ENCODE data around the gene MMP10. TPM values are rescaled to one million over a fixed set of nuclear protein-coding genes. Genes with fewer than 3 reads are reported as not detected.

The MMP10 gene
- total and polyA plus RNA-seq, 4 donors: not detected

GRCh38 chr11:102770191-102770590, 10.2 kb downstream of the MMP10 start:
- Histone ChIP-seq H3K9me3 (ENCODE audit: control insufficient read depth in 4 of 4, low read length in 3 of 4) (no peaks in the 10 kb centered on the region), H3K9ac (ENCODE audit: low read depth in 1 of 2, low read length in 2 of 2) (no peak overlapping the region), H3K36me3 (ENCODE audit: control insufficient read depth in 4 of 4, insufficient read depth in 3 of 4, low read depth in 1 of 4, low read length in 3 of 4) (no peaks in the 10 kb centered on the region), H3K4me1 (ENCODE audit: control insufficient read depth in 4 of 4, insufficient read depth in 4 of 4, low read length in 3 of 4) (no peaks in the 10 kb centered on the region), H3K4me3 (ENCODE audit: low read depth in 1 of 3, low read length in 3 of 3) (no peak overlapping the region), H3K27me3 (ENCODE audit: control insufficient read depth in 4 of 4, insufficient read depth in 4 of 4, low read length in 3 of 4) (peaks cover 0 to 4% (median 0%) of the 10 kb centered on the region in 4 donors), H3K27ac (ENCODE audit: low read depth in 1 of 2, low read length in 2 of 2) (no peak overlapping the region)
- TF ChIP-seq JUND (IDR thresholded peaks at IDR 0.05): no peak
- TF ChIP-seq EGR1 (IDR thresholded peaks at IDR 0.05; ENCODE audit: low read depth in 2 of 2): no peak
- TF ChIP-seq TAF1 (conservative IDR thresholded peaks at IDR 0.05): no peak
- TF ChIP-seq RAD21 (IDR thresholded peaks at IDR 0.05): no peak
- no peak for TF ChIP-seq CTCF (IDR thresholded peaks at IDR 0.05; ENCODE audit: low read depth, low read length, missing input control)
- TF ChIP-seq SP1 (IDR thresholded peaks at IDR 0.05): no peak
- no peak for TF ChIP-seq ATF3 (IDR thresholded peaks at IDR 0.05)
- TF ChIP-seq FOXA2 (IDR thresholded peaks at IDR 0.05): no peak
- no peak for TF ChIP-seq GABPA (IDR thresholded peaks at IDR 0.05 in 1 of 2, conservative IDR thresholded peaks at IDR 0.05 in 1 of 2)
- no peak for TF ChIP-seq YY1 (IDR thresholded peaks at IDR 0.05)
- TF ChIP-seq REST (IDR thresholded peaks at IDR 0.05): no peak
- TF ChIP-seq HNF4G (IDR thresholded peaks at IDR 0.05): no peak
- TF ChIP-seq RXRA (IDR thresholded peaks at IDR 0.05): no peak
- no peak for DNase-seq (ENCODE audit: low spot score)

GRCh38 chr11:102767800-102768199, 12.6 kb downstream of the MMP10 start:
- H3K36me3 ChIP-seq (ENCODE audit: control insufficient read depth in 4 of 4, insufficient read depth in 3 of 4, low read depth in 1 of 4, low read length in 3 of 4): no peaks in the 10 kb centered on the region
- 43% methylated on average over 18 of the region's 18 CpGs for WGBS
- no peak overlapping the region for H3K27ac ChIP-seq (ENCODE audit: low read depth in 1 of 2, low read length in 2 of 2)
- no peak overlapping the region for H3K9ac ChIP-seq (ENCODE audit: low read depth in 1 of 2, low read length in 2 of 2)
- no peaks in the 10 kb centered on the region for H3K9me3 ChIP-seq (ENCODE audit: control insufficient read depth in 4 of 4, low read length in 3 of 4)
- no peak overlapping the region for H3K4me3 ChIP-seq (ENCODE audit: low read depth in 1 of 3, low read length in 3 of 3)
- no peak for TF ChIP-seq REST (IDR thresholded peaks at IDR 0.05)
- no peak for TF ChIP-seq HNF4G (IDR thresholded peaks at IDR 0.05)
- no peak for TF ChIP-seq FOXA2 (IDR thresholded peaks at IDR 0.05)
- no peak for TF ChIP-seq YY1 (IDR thresholded peaks at IDR 0.05)
- TF ChIP-seq JUND (IDR thresholded peaks at IDR 0.05): no peak
- no peak for TF ChIP-seq CTCF (IDR thresholded peaks at IDR 0.05; ENCODE audit: low read depth, low read length, missing input control)
- no peak for TF ChIP-seq SP1 (IDR thresholded peaks at IDR 0.05)
- no peak for TF ChIP-seq TAF1 (conservative IDR thresholded peaks at IDR 0.05)
- TF ChIP-seq NR2F2 (IDR thresholded peaks at IDR 0.05): no peak
- no peak for TF ChIP-seq HNF4A (conservative IDR thresholded peaks at IDR 0.05)
- TF ChIP-seq FOXA1 (IDR thresholded peaks at IDR 0.05): no peak
- DNase-seq (ENCODE audit: low spot score): no peak
- no peaks in the 10 kb centered on the region for H3K4me1 ChIP-seq (ENCODE audit: control insufficient read depth in 4 of 4, insufficient read depth in 4 of 4, low read length in 3 of 4)
- H3K27me3 ChIP-seq (ENCODE audit: control insufficient read depth in 4 of 4, insufficient read depth in 4 of 4, low read length in 3 of 4): peaks cover 0 to 4% (median 0%) of the 10 kb centered on the region in 4 donors

Data from liver (tissue), 9 donors.